ENCODE results near the gene ODAD3. TPM values are rescaled to one million over a fixed set of nuclear protein-coding genes. Genes with fewer than 3 reads are reported as not detected.
A peak's percentile ranks its signal among the peaks of the same experiment; 100 is the strongest.

Gene ODAD3
- total and polyA plus RNA-seq, 2 of the 13 experiments (the other 11 are each of a cell fraction or from before 2014, with no cell fraction given): 0.04 to 0.08 TPM

DNA sequence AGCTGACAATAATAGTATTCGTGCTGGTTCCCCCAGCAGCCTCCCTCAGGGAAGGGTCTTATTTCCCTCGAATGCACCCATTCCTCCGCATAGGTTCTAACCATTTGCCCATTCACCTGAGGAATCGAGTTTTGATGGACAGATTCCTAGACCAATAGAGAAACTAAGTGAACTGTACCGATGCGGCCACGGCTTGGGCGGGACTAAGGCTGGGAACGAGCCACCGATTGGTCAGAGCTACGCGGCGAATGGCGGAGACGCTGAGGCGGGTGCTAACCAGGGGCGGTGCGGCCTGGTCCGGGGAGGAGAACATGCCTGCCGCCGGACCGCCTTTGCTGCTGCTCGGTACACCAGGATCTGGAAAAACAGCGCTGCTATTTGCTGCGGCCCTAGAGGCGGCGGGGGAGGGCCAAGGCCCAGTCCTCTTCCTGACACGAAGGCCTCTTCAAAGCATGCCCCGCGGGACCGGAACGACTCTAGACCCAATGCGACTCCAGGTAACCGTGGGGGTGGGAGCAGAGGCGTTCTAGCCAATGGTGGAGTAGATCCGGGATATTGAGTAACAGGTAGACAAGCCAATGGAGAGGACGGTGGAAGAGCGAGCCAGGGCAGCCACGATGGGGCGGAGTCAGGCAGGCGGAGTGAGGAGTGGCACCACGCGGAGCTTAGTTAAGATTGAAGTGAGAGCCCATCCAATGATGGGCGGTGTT is 60.3 kb downstream of the ODAD3 start, which contains the start of gene SWSAP1 (continued):
- TF ChIP-seq, protein P1, sequence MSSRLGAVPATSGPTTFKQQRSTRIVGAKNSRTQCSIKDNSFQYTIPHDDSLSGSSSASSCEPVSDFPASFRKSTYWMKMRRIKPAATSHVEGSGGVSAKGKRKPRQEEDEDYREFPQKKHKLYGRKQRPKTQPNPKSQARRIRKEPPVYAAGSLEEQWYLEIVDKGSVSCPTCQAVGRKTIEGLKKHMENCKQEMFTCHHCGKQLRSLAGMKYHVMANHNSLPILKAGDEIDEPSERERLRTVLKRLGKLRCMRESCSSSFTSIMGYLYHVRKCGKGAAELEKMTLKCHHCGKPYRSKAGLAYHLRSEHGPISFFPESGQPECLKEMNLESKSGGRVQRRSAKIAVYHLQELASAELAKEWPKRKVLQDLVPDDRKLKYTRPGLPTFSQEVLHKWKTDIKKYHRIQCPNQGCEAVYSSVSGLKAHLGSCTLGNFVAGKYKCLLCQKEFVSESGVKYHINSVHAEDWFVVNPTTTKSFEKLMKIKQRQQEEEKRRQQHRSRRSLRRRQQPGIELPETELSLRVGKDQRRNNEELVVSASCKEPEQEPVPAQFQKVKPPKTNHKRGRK (CRISPR knock-in tag; IDR thresholded peaks at IDR 0.05): no peak
- 0 out of 2 replicates have a peak, but pooled peaks have one; percentile 56 for TF ChIP-seq ZNF713 (CRISPR knock-in tag; IDR thresholded peaks at IDR 0.05)
- peak; percentile 79; the same call in 1 of the 2 replicates for TF ChIP-seq RNF2 (conservative IDR thresholded peaks at IDR 0.05; ENCODE audit: low read depth)
- TF ChIP-seq, protein P2, sequence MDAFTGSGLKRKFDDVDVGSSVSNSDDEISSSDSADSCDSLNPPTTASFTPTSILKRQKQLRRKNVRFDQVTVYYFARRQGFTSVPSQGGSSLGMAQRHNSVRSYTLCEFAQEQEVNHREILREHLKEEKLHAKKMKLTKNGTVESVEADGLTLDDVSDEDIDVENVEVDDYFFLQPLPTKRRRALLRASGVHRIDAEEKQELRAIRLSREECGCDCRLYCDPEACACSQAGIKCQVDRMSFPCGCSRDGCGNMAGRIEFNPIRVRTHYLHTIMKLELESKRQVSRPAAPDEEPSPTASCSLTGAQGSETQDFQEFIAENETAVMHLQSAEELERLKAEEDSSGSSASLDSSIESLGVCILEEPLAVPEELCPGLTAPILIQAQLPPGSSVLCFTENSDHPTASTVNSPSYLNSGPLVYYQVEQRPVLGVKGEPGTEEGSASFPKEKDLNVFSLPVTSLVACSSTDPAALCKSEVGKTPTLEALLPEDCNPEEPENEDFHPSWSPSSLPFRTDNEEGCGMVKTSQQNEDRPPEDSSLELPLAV (CRISPR knock-in tag; conservative IDR thresholded peaks at IDR 0.05; ENCODE audit: low read depth): no peak
- TF ChIP-seq ZNF607 (CRISPR knock-in tag; IDR thresholded peaks at IDR 0.05; ENCODE audit: borderline replicate concordance): peak; percentile 78; the same call in 1 of the 2 replicates
- peak; percentile 50 for TF ChIP-seq HNRNPLL (IDR thresholded peaks at IDR 0.05; ENCODE audit: low read depth, low read length, poor library complexity, severe bottlenecking)
- TF ChIP-seq ZNF564 (CRISPR knock-in tag; IDR thresholded peaks at IDR 0.05): 0 out of 2 replicates have a peak, but pooled peaks have one; percentile 6
- peak; percentile 93 for TF ChIP-seq KAT8 (CRISPR knock-in tag; IDR thresholded peaks at IDR 0.05)
- TF ChIP-seq RBAK (CRISPR knock-in tag; IDR thresholded peaks at IDR 0.05): no peak
- peak in 1 of 2 experiments; percentile 87; a peak in 2 of 4 replicates for TF ChIP-seq KLF16 (CRISPR knock-in tag; IDR thresholded peaks at IDR 0.05)
- TF ChIP-seq, protein P3, sequence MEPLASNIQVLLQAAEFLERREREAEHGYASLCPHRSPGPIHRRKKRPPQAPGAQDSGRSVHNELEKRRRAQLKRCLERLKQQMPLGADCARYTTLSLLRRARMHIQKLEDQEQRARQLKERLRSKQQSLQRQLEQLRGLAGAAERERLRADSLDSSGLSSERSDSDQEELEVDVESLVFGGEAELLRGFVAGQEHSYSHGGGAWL (CRISPR knock-in tag; IDR thresholded peaks at IDR 0.05): peak; percentile 81; the same call in 1 of the 2 replicates
- peak; percentile 77; the same call in 1 of the 2 replicates for TF ChIP-seq EEA1 (CRISPR knock-in tag; IDR thresholded peaks at IDR 0.05; ENCODE audit: borderline replicate concordance)
- TF ChIP-seq, protein P4, sequence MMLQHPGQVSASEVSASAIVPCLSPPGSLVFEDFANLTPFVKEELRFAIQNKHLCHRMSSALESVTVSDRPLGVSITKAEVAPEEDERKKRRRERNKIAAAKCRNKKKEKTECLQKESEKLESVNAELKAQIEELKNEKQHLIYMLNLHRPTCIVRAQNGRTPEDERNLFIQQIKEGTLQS (CRISPR knock-in tag; IDR thresholded peaks at IDR 0.05): no peak
- TF ChIP-seq, protein P5, sequence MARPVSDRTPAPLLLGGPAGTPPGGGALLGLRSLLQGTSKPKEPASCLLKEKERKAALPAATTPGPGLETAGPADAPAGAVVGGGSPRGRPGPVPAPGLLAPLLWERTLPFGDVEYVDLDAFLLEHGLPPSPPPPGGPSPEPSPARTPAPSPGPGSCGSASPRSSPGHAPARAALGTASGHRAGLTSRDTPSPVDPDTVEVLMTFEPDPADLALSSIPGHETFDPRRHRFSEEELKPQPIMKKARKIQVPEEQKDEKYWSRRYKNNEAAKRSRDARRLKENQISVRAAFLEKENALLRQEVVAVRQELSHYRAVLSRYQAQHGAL (CRISPR knock-in tag; IDR thresholded peaks at IDR 0.05; ENCODE audit: not compliant biosample characterization): no peak
- peak; percentile 58; the same call in 1 of the 2 replicates for TF ChIP-seq SP5 (CRISPR knock-in tag; IDR thresholded peaks at IDR 0.05; ENCODE audit: borderline replicate concordance, low read depth)
- peak; percentile 66; the same call in 1 of the 2 replicates for TF ChIP-seq KLF15 (CRISPR knock-in tag; IDR thresholded peaks at IDR 0.05; ENCODE audit: borderline replicate concordance)
- TF ChIP-seq ZNF124 (CRISPR knock-in tag; IDR thresholded peaks at IDR 0.05): 0 out of 2 replicates have a peak, but pooled peaks have one; percentile 51
- TF ChIP-seq BRD4 (CRISPR knock-in tag; IDR thresholded peaks at IDR 0.05): peak; percentile 62; the same call in 1 of the 2 replicates
- TF ChIP-seq ZNF768 (CRISPR knock-in tag; IDR thresholded peaks at IDR 0.05): peak; percentile 68; the same call in 1 of the 2 replicates
- peak; percentile 91 for TF ChIP-seq PHF20 (CRISPR knock-in tag; IDR thresholded peaks at IDR 0.05)
- TF ChIP-seq, protein P6, sequence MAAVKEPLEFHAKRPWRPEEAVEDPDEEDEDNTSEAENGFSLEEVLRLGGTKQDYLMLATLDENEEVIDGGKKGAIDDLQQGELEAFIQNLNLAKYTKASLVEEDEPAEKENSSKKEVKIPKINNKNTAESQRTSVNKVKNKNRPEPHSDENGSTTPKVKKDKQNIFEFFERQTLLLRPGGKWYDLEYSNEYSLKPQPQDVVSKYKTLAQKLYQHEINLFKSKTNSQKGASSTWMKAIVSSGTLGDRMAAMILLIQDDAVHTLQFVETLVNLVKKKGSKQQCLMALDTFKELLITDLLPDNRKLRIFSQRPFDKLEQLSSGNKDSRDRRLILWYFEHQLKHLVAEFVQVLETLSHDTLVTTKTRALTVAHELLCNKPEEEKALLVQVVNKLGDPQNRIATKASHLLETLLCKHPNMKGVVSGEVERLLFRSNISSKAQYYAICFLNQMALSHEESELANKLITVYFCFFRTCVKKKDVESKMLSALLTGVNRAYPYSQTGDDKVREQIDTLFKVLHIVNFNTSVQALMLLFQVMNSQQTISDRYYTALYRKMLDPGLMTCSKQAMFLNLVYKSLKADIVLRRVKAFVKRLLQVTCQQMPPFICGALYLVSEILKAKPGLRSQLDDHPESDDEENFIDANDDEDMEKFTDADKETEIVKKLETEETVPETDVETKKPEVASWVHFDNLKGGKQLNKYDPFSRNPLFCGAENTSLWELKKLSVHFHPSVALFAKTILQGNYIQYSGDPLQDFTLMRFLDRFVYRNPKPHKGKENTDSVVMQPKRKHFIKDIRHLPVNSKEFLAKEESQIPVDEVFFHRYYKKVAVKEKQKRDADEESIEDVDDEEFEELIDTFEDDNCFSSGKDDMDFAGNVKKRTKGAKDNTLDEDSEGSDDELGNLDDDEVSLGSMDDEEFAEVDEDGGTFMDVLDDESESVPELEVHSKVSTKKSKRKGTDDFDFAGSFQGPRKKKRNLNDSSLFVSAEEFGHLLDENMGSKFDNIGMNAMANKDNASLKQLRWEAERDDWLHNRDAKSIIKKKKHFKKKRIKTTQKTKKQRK (IDR thresholded peaks at IDR 0.05; ENCODE audit: low read length): peak; percentile 72
